HEK293T (cell line): ENCODE data around the gene RNF149.

Source experiments
- SP1 ChIP-seq: fragments of 450-650 bp; IDR thresholded peaks from 2 replicates; pipeline ENCODE4 v1.6.1; 2017
- ZNF384 ChIP-seq: fragments of 450-650 bp; IDR thresholded peaks from 2 replicates; pipeline ENCODE4 v1.6.1; 2016

- TF ChIP-seq ZNF384 (no peak), SP1 (no peak)
Measured at GRCh38 chr2:101230541-101231001, 77.9 kb downstream of the RNF149 start.
